Dermis blood vessel endothelial cell (primary cell): ENCODE results near the gene ATXN7L2. TPM values are rescaled to one million over a fixed set of nuclear protein-coding genes. Genes with fewer than 3 reads are reported as not detected.
A peak's percentile ranks its signal among the peaks of the same experiment; 100 is the strongest.

Experiments
- DNase-seq: peaks from one replicate; pipeline ENCODE4 v3.0.0; 2010
- total RNA-seq: library from RNA; depleted of rRNA; stranded (reverse); fragments of >200 nt; gene quantifications from 2 replicates; pipeline ENCODE4 v1.2.3, GENCODE V29; 2014

Gene ATXN7L2
- total RNA-seq, 1 donor from 2014 or later: 1.5 TPM

- peak; percentile 66 for DNase-seq
Observed at GRCh38 chr1:109499661-109500536, 16.2 kb downstream of the ATXN7L2 start.

DNA sequence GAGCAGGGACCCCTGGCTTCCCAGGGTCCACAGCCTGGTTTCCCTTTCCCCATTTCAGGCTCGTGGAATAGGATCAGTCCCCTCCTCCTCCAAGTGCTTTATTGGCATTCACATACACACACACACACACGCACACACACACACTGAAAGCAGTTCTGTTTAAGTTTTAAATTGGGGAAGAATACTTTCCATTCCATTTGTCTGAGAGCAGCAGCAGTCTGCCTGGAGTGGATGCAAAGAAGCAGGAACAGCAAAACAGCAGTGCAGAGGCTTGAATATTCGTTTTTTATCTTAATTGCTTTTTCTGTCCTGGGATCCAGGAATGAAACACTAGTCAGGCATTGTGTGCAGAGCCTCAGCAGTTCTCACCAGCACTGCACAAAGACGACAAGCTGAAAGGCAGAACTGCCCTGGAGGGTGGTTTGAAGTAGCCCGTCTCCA is 17.3 kb downstream of the ATXN7L2 start:
- DNase-seq: no peak

GRCh38 chr1:109501644-109502363 is 18.1 kb downstream of the ATXN7L2 start:
- DNase-seq: no peak

DNA sequence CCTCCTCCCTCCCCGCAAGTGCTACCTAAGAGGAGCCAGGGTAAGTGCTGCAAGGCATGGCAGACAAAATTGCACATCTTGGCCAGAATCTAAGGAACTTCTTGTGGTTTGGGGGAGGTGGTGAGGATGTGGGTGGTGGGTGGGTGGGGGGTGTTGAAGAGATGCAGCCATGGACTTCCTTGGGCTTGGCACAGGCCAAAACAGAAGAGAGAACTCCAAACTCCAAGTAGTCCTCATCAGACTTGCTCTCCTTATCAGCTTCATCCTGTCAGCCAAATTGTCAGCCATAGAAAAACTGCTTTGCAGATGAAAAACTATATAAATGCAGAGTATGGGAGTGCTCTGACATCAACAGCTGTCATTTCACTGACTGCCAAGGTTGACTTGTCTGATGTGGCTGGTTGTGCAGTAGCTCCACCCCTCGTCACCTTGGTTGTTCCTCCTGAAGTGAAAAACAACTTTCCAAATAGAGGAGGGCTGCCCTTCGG is 18.7 kb downstream of the ATXN7L2 start:
- DNase-seq: no peak

DNA sequence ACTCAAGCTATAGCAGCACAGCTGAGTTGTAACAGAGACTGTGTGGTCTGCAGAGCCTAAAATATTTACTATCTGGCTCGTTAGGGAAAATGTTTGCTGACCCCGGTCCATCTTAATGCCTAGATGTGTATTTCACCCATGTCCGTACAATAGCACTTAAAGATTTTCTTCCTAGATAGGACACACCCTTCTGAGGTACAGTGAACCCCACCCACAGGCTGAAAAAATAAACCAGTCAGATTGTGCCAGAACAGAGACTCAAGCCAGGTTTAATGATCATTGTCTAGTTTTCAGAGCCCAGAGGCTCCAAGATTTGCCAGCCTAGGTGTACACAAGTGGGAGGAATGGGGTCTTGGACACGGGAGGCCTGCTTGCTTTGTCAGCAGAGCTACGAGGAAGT is 20.2 kb downstream of the ATXN7L2 start:
- DNase-seq: no peak

DNA sequence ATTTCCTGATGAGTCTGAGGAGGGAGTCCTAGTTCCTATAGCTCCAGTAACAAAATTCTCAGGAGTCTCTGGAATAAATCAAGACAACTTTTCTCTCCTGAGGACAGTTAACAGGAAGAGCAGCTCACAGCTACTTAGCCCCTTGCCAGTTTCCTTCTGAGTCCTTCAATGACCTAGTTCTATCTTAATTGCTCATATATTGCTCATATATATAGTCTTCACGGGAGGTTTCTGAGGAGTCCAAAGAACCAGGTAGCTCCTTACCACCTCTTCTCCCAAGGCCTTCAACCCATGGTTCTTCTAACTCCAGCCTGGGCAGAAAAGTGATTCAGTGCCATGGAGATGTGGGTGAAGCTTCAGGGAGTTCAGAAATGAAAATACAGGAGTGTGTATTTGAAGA is 21.3 kb downstream of the ATXN7L2 start:
- DNase-seq: no peak

DNA sequence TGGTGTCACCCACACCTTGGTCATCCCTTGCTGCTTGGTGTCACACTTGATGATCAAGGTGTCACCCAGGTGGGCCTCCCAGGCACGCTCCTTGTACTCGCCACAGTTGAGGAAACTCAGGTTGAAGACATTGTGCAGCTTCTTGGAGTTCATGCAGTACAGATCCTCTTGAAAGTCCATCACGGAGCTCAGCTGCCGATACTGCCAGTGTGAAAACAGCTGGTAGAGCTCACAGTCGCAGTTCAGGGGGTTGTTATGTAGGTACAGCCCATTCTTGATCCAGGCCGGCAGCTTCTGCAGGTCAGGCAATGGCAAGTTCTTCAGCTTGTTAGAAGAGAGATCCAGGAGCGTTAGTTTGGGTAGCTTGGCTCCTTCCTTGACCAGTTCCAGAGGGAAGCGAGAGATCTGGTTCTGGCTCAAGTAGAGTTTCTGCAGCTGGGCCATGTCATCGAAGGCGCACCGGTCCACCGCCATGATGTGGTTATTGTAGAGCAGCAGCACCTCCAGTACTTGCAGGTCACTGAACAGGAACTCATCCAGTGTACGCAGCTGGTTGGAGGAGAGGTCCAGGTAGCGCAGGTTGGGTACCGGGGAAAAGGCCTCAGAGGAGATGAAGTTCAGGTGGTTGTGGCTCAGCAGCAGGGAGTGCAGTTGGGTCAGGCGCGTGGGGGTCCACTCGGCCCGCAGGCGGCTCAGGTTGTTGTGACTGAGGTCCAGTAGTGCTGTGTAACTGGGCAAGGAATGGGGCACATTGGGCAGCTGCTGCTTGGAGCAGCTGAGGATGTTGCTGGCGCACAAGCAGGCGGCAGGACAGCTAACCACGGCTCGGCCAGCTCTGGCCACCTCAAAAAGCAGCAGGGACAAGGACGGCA is 24.5 kb downstream of the ATXN7L2 start:
- DNase-seq: no peak

DNA sequence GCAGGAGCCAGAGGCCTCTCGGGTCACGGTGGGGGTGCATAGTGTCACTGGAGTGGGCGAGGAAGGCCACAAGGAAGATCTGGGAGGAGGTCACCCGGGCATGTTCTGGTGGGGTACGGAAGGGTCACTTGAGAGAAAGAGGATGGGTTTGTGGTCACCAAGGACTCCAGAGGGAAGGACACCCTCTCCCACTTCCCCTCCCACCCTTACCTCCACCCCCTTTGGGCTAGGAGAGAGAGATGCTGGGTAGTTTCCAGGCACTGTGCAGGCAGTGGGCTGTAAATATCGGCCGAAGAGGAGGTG is 25.1 kb downstream of the ATXN7L2 start:
- no peak for DNase-seq

DNA sequence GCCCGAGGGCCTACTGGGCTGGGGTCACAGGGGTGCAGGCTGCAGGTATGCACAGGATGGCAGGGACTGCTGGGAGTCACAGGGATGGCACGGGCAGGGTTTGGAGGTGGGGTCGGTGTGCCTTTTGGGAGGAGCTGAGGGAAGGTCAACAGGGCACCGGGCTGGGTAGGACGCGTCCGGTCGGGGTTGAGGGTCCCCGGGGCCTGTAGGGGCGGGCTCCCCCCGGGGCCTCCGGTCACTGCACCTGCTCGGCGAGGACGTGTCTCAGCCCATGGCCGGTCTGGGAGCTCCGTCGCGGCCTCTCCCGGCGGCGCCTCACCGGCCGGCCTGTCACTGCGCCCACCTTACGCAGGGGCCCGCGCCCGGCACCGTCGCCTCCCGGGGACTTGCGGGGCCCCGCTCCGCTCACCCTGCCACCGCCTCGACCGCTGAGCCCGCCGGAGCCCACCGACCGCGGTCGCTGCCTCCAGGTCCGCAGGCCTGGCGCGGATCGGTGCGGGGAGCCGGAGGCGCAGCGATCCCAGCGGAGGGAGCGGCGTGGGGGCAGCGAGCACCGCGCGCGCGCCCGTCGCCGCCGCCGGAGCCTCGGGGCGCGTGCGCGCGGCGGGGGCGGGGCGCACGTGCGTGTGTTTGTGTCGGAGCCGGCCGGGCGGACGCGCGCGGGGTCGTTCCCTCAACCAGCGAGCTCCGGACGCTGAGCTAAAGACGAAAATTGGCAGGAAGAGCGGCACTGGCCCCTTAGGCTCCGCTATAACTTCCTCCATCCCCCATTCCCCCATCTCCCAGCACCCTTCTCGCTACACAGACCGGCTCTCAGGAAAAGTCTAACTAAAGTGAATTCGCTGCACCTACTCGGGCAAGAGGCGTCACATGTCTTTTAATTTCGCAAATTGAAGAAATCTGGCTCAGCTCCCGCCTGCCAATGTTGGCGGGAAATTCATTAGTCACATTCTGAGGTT is 25.8 kb downstream of the ATXN7L2 start, which contains the start of gene AMIGO1:
Gene AMIGO1, minus strand, starts transcription at position 552 of the 959 bp plus-strand sequence. CDS start 815 bp downstream, outside the sequence.
- DNase-seq: peak; percentile 66

- no peak for DNase-seq
Observed at GRCh38 chr1:109513110-109513710, 29.5 kb downstream of the ATXN7L2 start.

DNA sequence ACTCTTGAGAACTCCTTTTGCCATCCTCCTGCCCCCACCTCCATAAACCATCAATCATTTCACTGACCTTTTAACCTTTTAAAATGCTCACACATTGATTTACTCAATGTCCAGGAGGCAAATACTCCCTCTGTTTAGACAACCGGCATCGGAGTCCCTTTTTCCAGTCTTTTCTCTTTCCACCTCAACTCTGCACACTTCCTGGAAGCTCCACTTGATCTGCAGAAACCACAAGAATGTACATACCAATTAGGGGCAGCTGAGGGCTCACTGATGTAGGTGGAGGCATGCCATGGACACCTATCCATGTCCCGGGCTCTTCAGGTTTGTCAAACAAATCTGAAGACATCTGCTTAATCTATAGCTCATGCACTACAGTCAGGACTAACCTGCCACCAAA is 31.1 kb downstream of the ATXN7L2 start:
- DNase-seq: no peak

- DNase-seq: no peak
Observed at GRCh38 chr1:109516872-109517271, 33.2 kb downstream of the ATXN7L2 start.

- DNase-seq: no peak
Observed at GRCh38 chr1:109517337-109517736, 33.6 kb downstream of the ATXN7L2 start.

DNA sequence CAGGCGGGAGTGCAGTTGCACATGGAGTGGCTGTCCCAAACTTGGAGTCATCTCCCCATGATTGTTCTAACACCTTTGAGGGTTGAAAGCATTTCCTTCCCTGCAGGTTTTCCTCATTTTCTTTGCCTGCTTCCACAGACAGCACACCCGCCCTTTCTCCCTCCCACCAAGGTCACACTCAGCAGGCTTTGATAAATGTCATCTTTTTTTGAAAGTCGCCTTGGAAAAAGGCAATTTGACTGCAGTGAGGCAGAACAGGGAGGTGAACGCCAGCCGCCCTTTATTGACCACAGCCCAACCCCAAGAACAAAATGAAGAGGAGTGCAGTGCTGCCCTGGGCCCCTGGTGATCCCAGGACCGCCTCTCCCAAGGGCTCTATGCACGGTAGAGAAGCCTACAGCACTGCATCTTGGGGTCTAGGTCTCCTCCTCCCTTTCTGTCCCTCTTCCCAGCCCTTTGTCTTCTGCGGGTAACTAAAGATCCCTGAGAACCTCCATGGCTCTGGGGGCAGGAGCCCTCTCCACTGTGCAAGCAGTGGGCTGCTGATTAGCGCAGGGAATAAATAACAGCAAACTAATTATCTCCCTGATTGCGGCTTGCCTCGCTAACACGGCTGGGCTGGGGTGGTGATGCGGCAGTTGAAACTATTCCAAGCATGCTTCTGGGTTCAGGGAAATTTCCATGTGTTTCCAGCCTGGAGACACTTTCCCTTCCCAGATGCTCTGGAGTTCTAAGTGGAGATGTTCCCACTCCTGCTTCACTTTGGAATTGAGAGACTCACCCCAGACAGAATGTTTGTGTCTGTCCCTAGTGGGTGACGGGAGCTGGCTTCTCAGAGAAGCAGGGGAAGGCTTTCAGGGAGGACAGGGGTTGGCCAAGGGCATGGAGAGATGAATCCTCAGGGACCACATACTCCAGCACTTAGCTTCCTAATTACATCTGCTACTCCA is 37.6 kb downstream of the ATXN7L2 start:
- no peak for DNase-seq

DNA sequence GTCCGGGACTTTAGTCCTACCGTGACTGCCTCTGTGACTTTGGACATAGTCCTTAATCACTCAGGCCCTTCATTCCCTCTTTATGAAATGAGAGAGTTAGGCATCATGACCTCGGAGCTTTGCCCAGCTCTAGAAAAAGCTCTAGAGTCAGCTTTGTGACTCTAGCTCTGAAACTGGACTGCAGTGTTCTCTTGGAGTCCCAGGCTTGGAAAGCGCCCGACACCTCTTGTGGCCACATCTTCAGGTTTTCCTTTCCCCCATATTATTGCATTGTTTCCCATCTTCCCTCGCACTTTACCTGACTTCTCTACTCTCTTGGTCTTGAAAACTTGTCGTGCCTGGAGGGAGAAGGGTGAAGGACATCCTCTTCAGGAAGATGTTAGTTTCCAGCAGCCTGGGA is 38.3 kb downstream of the ATXN7L2 start:
- no peak for DNase-seq

DNA sequence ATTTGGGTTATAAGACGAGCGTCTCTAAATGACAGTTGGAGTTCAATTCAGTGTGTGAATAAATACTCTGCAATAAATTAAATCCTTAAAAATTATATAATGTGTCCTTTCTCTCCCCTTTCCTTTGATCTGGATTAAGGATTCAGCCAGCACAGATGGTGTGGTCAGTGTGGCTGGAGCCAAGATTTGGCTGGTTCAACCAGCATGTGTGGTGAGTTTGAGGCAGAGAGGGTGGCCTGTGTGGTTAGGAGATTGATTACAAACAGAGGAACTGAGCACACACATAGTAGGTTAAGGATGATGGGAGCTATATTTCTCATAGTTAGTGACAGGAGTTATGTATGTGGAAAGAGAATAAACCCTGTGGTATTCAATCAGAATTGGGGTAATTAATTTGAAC is 40.0 kb downstream of the ATXN7L2 start:
- no peak for DNase-seq

DNA sequence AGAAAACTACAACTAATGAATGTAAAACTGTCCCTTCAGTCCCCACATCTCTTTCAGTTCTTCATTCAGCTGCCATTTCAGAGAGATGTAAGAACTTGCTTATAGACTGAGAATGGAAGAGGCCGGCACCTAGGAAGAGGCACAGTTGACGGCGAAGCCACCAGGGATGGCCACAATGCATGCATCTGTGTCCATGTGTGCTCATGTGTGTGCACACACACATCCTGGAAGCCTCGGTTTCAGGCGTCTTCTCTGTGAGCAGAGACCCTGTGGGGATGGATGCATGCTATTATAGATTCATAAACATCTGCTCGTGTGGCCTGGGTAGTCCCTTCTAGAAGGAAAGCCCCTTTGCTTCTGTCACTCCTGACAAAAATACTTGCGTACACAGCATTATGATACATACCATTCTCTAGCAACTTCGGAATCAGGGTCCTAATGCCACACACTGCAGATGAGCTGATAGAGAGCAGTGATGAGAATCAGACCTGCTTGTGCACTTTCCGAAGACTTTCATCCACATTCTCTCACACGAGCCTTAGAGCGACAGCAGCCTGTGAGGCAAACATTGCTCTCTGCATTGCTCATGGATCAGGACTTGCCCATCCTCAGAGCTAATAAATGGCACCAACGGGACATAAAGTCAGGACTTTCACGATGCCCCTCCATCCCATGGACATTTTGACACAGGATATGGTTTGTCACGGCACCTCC is 43.5 kb downstream of the ATXN7L2 start:
- no peak for DNase-seq

DNA sequence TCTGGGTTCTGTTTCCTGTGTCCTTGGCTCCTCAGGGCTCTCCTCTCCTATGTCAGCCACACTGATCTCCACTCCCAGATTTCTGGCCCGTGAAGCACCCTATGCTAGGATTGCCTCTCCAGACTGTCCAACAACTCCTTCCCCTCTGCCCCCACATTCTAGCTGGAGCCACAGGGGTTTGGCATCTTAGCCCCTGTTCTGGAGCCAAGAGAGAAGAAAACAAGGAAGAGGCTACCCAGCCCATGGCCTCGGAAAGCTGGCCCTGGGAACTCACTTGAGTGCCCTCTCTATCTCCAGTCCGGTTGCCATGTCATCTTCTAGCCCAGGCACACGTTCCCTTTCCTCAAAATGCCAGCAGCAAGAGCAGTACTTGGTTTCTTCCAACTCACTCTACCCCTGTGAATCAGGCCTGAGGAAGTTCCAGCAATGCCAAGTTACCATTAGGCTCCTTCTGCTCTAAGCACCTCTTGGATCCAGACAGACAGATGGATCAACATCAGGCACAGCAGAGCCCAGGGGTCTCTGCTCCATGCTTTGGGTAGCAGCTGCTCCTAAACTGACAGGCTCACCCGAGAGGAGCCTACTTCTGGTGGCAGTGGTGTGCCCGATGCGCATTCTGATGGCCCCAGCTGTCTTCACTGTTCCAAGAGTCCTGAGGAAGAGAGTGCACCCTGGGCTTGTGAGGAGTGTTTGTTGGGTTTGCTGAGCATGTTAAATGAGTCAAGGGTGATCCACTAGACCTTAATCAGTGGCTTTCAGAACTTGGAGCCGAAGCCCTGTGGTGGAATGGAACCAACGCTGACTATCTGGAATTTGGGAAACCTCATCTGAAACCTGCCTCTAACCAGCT is 44.4 kb downstream of the ATXN7L2 start:
- DNase-seq: no peak
